Osteocyte (in vitro differentiated cells): ENCODE data around the gene RALGPS1. TPM values are rescaled to one million over a fixed set of nuclear protein-coding genes. Genes with fewer than 3 reads are reported as not detected.

Source experiments
- DNase-seq: peaks from one replicate; pipeline ENCODE4 v3.0.0; 2021; ENCODE audit warnings: mixed read lengths; ENCODE audit not compliant: unreplicated experiment; ENCODE audit errors: extremely low spot score
- H3K27ac Mint-ChIP-seq: one replicate; pipeline ENCODE4 v1.8.0; 2021; ENCODE audit warnings: mild to moderate bottlenecking, mixed read lengths; ENCODE audit not compliant: unreplicated experiment
- H3K27me3 Mint-ChIP-seq: one replicate; pipeline ENCODE4 v1.8.0; 2021; ENCODE audit warnings: mixed read lengths; ENCODE audit not compliant: unreplicated experiment
- H3K36me3 Mint-ChIP-seq: one replicate; pipeline ENCODE4 v1.8.0; 2021; ENCODE audit warnings: mixed read lengths; ENCODE audit not compliant: unreplicated experiment
- H3K4me1 Mint-ChIP-seq: one replicate; pipeline ENCODE4 v1.8.0; 2021; ENCODE audit warnings: mixed read lengths; ENCODE audit not compliant: unreplicated experiment
- H3K4me3 Mint-ChIP-seq: one replicate; pipeline ENCODE4 v1.8.0; 2021; ENCODE audit warnings: mild to moderate bottlenecking, moderate library complexity, mixed read lengths; ENCODE audit not compliant: unreplicated experiment
- H3K9me3 Mint-ChIP-seq: one replicate; pipeline ENCODE4 v1.8.0; 2021; ENCODE audit warnings: mixed read lengths; ENCODE audit not compliant: unreplicated experiment
- CTCF ChIP-seq: fragments of 200-600 bp; sonication (generic); IDR thresholded peaks from 2 replicates; pipeline ENCODE4 v1.5.0; 2021; ENCODE audit warnings: antibody characterized with exemption, mild to moderate bottlenecking, moderate library complexity
- total RNA-seq: library from RNA; stranded (reverse); gene quantifications from 2 replicates; pipeline ENCODE4 v1.2.1, GENCODE V29; 2021

Gene RALGPS1
- total RNA-seq, 1 donor from 2014 or later, result 9.9 TPM

- H3K4me1 Mint-ChIP-seq, result no peaks in the 10 kb centered on the region
- peaks cover 4% of the 10 kb centered on the region for H3K36me3 Mint-ChIP-seq
- H3K27ac Mint-ChIP-seq, result no peak overlapping the region
- H3K27me3 Mint-ChIP-seq, result no peaks in the 10 kb centered on the region
- DNase-seq, result no peak
- H3K9me3 Mint-ChIP-seq, result no peaks in the 10 kb centered on the region
- no peak for TF ChIP-seq CTCF
- H3K4me3 Mint-ChIP-seq, result no peak overlapping the region
These were observed 151.0 kb downstream of the RALGPS1 start for GRCh38 chr9:127065592-127065991.

DNA sequence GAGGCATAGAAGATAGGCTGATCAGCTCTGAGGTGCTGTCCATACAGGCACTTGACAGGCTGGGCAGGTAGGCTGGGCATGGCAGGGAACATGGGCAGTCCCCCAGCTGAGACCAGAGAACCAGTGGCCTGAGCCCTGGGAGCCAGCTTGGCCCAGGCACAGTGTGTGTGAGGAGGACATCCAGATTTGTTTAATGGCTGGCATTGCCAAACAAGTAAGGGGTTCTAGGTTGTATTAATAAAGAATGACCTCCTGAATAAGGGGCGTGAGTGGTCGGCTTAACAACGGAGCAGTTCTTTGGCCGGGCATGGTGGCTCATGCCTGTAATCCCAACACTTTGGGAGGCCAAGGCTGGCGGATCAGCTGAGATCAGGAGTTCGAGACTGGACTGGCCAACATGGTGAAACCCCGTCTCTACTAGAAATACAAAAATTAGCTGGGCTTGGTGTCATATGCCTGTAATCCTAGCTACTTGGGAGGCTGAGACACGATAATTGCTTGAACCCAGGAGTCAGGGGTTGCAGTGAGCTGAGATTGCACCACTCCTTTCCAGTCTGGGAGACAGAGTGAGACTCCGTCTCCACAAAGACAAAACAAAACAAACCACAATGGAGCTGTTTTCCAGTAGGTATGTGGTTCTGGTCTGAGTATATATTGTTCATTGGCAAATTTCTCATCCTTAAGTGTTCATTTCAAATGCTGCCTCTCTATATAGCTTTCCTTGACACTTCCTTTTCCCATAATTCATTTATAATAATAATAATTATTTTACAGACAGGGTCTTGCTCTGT is 151.7 kb downstream of the RALGPS1 start:
- Mint-ChIP-seq H3K4me1 (no peaks in the 10 kb centered on the region), H3K36me3 (peaks cover 6% of the 10 kb centered on the region), H3K4me3 (no peak overlapping the region), H3K27ac (no peak overlapping the region), H3K9me3 (peaks cover 3% of the 10 kb centered on the region), H3K27me3 (no peaks in the 10 kb centered on the region)
- TF ChIP-seq CTCF, result no peak
- DNase-seq, result no peak

DNA sequence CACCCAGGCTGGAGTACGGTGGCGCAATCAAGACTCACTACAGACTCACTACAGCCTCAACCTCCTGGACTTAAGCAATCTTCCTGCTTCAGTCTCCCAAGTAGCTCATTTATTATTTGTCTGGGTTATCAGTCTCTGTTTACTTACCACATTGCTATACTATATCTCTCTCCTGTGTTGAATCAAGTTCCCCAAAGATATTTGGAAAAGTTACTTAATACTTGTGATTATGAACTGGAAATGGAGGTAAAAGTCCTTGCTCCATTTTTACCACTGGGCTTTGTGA is 152.2 kb downstream of the RALGPS1 start:
- Mint-ChIP-seq H3K4me3 (no peak overlapping the region), H3K27ac (no peak overlapping the region), H3K36me3 (peaks cover 11% of the 10 kb centered on the region), H3K27me3 (no peaks in the 10 kb centered on the region), H3K4me1 (no peaks in the 10 kb centered on the region), H3K9me3 (peaks cover 8% of the 10 kb centered on the region)
- no peak for DNase-seq
- TF ChIP-seq CTCF, result no peak

DNA sequence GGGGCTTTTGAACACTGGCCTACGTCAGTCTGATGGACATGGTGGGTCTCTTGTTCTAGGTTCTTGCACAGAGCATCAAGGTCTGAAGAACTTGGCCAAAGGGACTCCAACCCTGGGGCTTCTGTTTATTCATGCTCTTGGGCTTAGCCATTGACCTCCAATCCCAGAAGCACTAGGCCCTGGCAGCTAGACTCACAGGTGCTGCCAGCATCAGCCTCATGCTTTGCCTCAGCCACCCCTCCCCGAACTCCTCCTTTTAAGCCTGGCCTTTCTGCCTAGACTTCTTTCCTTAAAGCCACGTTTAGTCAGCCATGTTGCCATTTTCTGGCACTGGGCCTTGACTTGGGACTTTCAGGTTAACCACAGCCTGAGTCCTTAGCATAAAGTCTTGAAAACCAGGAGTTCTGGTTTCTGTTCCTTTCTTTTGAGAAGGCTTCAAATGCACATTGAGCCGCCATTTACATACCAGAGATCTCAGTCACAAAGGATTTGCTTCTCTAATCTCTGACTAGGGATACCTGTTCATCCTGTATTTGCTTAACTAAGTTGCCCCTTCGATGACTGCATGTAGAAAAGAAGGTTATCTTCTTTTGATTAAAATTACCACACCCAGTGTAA is 153.1 kb downstream of the RALGPS1 start:
- H3K4me3 Mint-ChIP-seq, result no peak overlapping the region

More for the DNA sequence above, 153.1 kb downstream of the RALGPS1 start:
- peaks cover 13% of the 10 kb centered on the region for H3K9me3 Mint-ChIP-seq
- DNase-seq, result no peak
- peaks cover 16% of the 10 kb centered on the region for H3K36me3 Mint-ChIP-seq
- H3K27me3 Mint-ChIP-seq, result no peaks in the 10 kb centered on the region
- no peak for TF ChIP-seq CTCF
- H3K4me1 Mint-ChIP-seq, result no peaks in the 10 kb centered on the region
- H3K27ac Mint-ChIP-seq, result no peak overlapping the region
